Measurements from ENCODE around the gene PLA2G3. TPM values are rescaled to one million over a fixed set of nuclear protein-coding genes. Genes with fewer than 3 reads are reported as not detected.
"Not testable (repeated sequence)": the region's sequence is repeated elsewhere in the genome, so short reads cannot be mapped to it uniquely, and the experiment has no call there.

The PLA2G3 gene
- total RNA-seq, 1 donor from 2014 or later = 6.1 TPM

- peaks cover 71% of the 10 kb centered on the region for H3K4me1 ChIP-seq
- no peak for TF ChIP-seq POLR2AphosphoS5 (IDR thresholded peaks at IDR 0.05; ENCODE audit: insufficient read depth in 1 of 2, low read depth in 1 of 2)
- no peak for TF ChIP-seq POLR2A (IDR thresholded peaks at IDR 0.05)
- no peak for TF ChIP-seq CTCF (IDR thresholded peaks at IDR 0.05)
- no peak for DNase-seq (ENCODE audit: extremely low spot score in 2 of 2)
- no peaks in the 10 kb centered on the region for H3K27me3 ChIP-seq
- intact Hi-C loops (cut with DNase I) = no loop called here
- H3K36me3 ChIP-seq = peaks cover 3 to 52% of the 10 kb centered on the region in 2 donors
- H3K4me3 ChIP-seq = no peak overlapping the region
- H3K27ac ChIP-seq = peak overlapping the region; percentile 98
- no peaks in the 10 kb centered on the region for H3K9me3 ChIP-seq
These were observed 40.2 kb downstream of the PLA2G3 start for GRCh38 chr22:31099841-31100761.

- intact Hi-C loops (cut with DNase I) = no loop called here
- H3K9me3 ChIP-seq = no peaks in the 10 kb centered on the region
- TF ChIP-seq CTCF (IDR thresholded peaks at IDR 0.05) (no peak), POLR2A (IDR thresholded peaks at IDR 0.05) (no peak), POLR2AphosphoS5 (IDR thresholded peaks at IDR 0.05; ENCODE audit: insufficient read depth in 1 of 2, low read depth in 1 of 2) (no peak)
- H3K36me3 ChIP-seq = peaks cover 3 to 59% of the 10 kb centered on the region in 2 donors
- no peak overlapping the region for H3K4me3 ChIP-seq
- DNase-seq (ENCODE audit: extremely low spot score in 2 of 2) = no peak
- H3K27me3 ChIP-seq = no peaks in the 10 kb centered on the region
- H3K4me1 ChIP-seq = peaks cover 64% of the 10 kb centered on the region
- peak overlapping the region; percentile 98 for H3K27ac ChIP-seq
These were observed 40.9 kb downstream of the PLA2G3 start for GRCh38 chr22:31099386-31099785.

- DNase-seq (ENCODE audit: extremely low spot score in 2 of 2) = no peak
- H3K9me3 ChIP-seq = no peaks in the 10 kb centered on the region
- peak overlapping the region; percentile 98 for H3K27ac ChIP-seq
- intact Hi-C loops (cut with DNase I) = no loop called here
- no peaks in the 10 kb centered on the region for H3K27me3 ChIP-seq
- H3K36me3 ChIP-seq = peaks cover 3 to 66% of the 10 kb centered on the region in 2 donors
- peaks cover 62% of the 10 kb centered on the region for H3K4me1 ChIP-seq
- TF ChIP-seq CTCF (IDR thresholded peaks at IDR 0.05) = no peak
- no peak for TF ChIP-seq POLR2A (IDR thresholded peaks at IDR 0.05)
- TF ChIP-seq POLR2AphosphoS5 (IDR thresholded peaks at IDR 0.05; ENCODE audit: insufficient read depth in 1 of 2, low read depth in 1 of 2) = peak in 1 of 2 donors; percentile 59
- no peak overlapping the region for H3K4me3 ChIP-seq
These were observed 41.6 kb downstream of the PLA2G3 start for GRCh38 chr22:31098632-31099110.

- Histone ChIP-seq H3K36me3 (peaks cover 3 to 70% of the 10 kb centered on the region in 2 donors), H3K4me1 (peaks cover 61% of the 10 kb centered on the region), H3K9me3 (no peaks in the 10 kb centered on the region), H3K4me3 (no peak overlapping the region), H3K27ac (peak overlapping the region; percentile 98), H3K27me3 (no peaks in the 10 kb centered on the region)
- no peak for DNase-seq (ENCODE audit: extremely low spot score in 2 of 2)
- intact Hi-C loops (cut with DNase I) = no loop called here
- no peak for TF ChIP-seq POLR2AphosphoS5 (IDR thresholded peaks at IDR 0.05; ENCODE audit: insufficient read depth in 1 of 2, low read depth in 1 of 2)
These were observed 42.2 kb downstream of the PLA2G3 start for GRCh38 chr22:31097941-31098631.

GRCh38 chr22:31097539-31097938 lies 42.8 kb downstream of the PLA2G3 start:
- H3K9me3 ChIP-seq; DNase-seq (ENCODE audit: extremely low spot score in 2 of 2); H3K27me3 ChIP-seq; intact Hi-C loops (cut with DNase I); H3K4me3 ChIP-seq: not testable (repeated sequence)
- H3K4me1 ChIP-seq = peaks cover 61% of the 10 kb centered on the region
- H3K36me3 ChIP-seq = peaks cover 3 to 75% of the 10 kb centered on the region in 2 donors
- peak overlapping the region; percentile 98 for H3K27ac ChIP-seq

All from vagina (tissue), 2 donors.